Measurements from ENCODE around the gene ETNK1.

GRCh38 chr12:22653791-22654190, 28.8 kb downstream of the ETNK1 start:
- TF ChIP-seq POLR2AphosphoS5 (IDR thresholded peaks at IDR 0.05), result no peak
- TF ChIP-seq POLR2A (IDR thresholded peaks at IDR 0.05), result no peak

Data from sigmoid colon (tissue), 4 donors.